ENCODE results near the gene DMD. TPM values are rescaled to one million over a fixed set of nuclear protein-coding genes. Genes with fewer than 3 reads are reported as not detected.
A peak's percentile ranks its signal among the peaks of the same experiment; 100 is the strongest.

DMD gene
- total RNA-seq, 1 donor from 2014 or later = 22.2 TPM

DNA sequence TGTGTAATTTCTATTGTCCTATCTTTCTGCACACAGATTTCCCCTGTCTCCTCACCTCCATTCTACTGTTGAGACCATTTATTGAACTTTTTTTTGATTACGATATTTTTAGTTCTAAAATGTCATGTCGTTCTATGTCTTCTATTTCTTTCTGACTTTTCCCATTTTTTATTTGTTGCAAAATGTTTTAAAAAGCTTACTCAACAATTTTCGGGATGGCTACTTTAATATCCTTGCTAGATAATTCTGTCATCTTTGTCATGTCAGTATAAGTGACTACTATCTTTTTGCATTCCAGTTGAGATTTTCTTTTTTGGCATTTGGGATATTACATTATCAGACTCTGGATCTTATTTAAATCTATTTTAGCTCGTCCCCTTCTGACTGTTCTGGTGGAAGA is 7.5 kb upstream of the DMD start:
- no peaks in the 10 kb centered on the region for H3K4me1 ChIP-seq (ENCODE audit: insufficient read depth, low read length)
- no peak overlapping the region for H3K9ac ChIP-seq (ENCODE audit: low read length)
- no peaks in the 10 kb centered on the region for H3K27me3 ChIP-seq (ENCODE audit: insufficient read depth, low read length)
- H3K27ac Mint-ChIP-seq (ENCODE audit: unreplicated experiment) = no peak overlapping the region
- no peak overlapping the region for H2AFZ ChIP-seq (ENCODE audit: low read depth, low read length)
- no peaks in the 10 kb centered on the region for H3K27me3 Mint-ChIP-seq (ENCODE audit: low read depth, unreplicated experiment)
- H3K36me3 ChIP-seq (ENCODE audit: insufficient read depth, low read length) = no peaks in the 10 kb centered on the region
- no peak overlapping the region for H3K4me3 Mint-ChIP-seq (ENCODE audit: unreplicated experiment)
- H3K36me3 Mint-ChIP-seq (ENCODE audit: low read depth, unreplicated experiment) = no peaks in the 10 kb centered on the region
- TF ChIP-seq EZH2 (IDR thresholded peaks at IDR 0.05; ENCODE audit: insufficient read depth, low read length) = no peak
- TF ChIP-seq, protein P1, sequence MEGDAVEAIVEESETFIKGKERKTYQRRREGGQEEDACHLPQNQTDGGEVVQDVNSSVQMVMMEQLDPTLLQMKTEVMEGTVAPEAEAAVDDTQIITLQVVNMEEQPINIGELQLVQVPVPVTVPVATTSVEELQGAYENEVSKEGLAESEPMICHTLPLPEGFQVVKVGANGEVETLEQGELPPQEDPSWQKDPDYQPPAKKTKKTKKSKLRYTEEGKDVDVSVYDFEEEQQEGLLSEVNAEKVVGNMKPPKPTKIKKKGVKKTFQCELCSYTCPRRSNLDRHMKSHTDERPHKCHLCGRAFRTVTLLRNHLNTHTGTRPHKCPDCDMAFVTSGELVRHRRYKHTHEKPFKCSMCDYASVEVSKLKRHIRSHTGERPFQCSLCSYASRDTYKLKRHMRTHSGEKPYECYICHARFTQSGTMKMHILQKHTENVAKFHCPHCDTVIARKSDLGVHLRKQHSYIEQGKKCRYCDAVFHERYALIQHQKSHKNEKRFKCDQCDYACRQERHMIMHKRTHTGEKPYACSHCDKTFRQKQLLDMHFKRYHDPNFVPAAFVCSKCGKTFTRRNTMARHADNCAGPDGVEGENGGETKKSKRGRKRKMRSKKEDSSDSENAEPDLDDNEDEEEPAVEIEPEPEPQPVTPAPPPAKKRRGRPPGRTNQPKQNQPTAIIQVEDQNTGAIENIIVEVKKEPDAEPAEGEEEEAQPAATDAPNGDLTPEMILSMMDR (IDR thresholded peaks at IDR 0.05; ENCODE audit: insufficient read depth, low read depth, low read length) = no peak
- H4K20me1 ChIP-seq (ENCODE audit: insufficient read depth, low read length) = no peaks in the 10 kb centered on the region
- H3K4me2 ChIP-seq (ENCODE audit: low read length) = no peak overlapping the region
- no peaks in the 10 kb centered on the region for H3K79me2 ChIP-seq (ENCODE audit: insufficient read depth, low read length)
- no peak for DNase-seq (ENCODE audit: low read depth)
- no peak overlapping the region for H3K27ac ChIP-seq (ENCODE audit: low read depth, low read length)
- no peaks in the 10 kb centered on the region for H3K9me3 ChIP-seq (ENCODE audit: insufficient read depth, low read depth, low read length)
- H3K4me1 Mint-ChIP-seq (ENCODE audit: low read depth, unreplicated experiment) = no peaks in the 10 kb centered on the region
- H3K9me3 Mint-ChIP-seq (ENCODE audit: unreplicated experiment) = no peaks in the 10 kb centered on the region
- peak; percentile 60 for FAIRE-seq
- H3K4me3 ChIP-seq (ENCODE audit: insufficient read depth, low read depth, low read length) = no peak overlapping the region

DNA sequence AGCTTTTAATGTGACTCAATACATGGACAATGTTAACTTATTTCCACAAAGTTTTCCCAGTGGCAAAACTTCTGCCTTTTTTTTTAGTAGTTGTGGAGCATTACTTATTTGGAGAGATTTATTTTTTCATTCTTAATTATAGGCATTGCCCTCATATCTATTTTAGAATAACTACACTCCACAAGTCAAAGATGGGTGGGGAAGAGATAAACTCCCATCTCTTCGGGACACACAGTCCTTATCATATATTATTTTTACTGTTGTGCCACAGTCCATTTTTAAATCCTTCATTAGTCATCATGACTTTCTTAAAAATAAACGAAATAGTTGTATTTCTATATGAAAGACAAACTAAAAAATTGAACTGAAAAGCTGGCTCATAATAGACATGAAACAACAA is 1.2 kb downstream of the DMD start:
- peak overlapping the region; percentile 57 for H3K4me3 ChIP-seq (ENCODE audit: insufficient read depth, low read depth, low read length)
- no peak overlapping the region for H3K27ac Mint-ChIP-seq (ENCODE audit: unreplicated experiment)
- peak overlapping the region; percentile 73 for H3K9ac ChIP-seq (ENCODE audit: low read length)
- H3K27me3 ChIP-seq (ENCODE audit: insufficient read depth, low read length) = no peaks in the 10 kb centered on the region
- H3K79me2 ChIP-seq (ENCODE audit: insufficient read depth, low read length) = no peaks in the 10 kb centered on the region
- FAIRE-seq (peak; percentile 73), DNase-seq (ENCODE audit: low read depth) (no peak)
- H3K4me1 ChIP-seq (ENCODE audit: insufficient read depth, low read length) = no peaks in the 10 kb centered on the region
- peak overlapping the region; percentile 91 for H3K4me3 Mint-ChIP-seq (ENCODE audit: unreplicated experiment)
- no peaks in the 10 kb centered on the region for H3K36me3 Mint-ChIP-seq (ENCODE audit: low read depth, unreplicated experiment)
- H3K4me2 ChIP-seq (ENCODE audit: low read length) = peak overlapping the region; percentile 38
- H3K27me3 Mint-ChIP-seq (ENCODE audit: low read depth, unreplicated experiment) = no peaks in the 10 kb centered on the region
- H3K4me1 Mint-ChIP-seq (ENCODE audit: low read depth, unreplicated experiment) = peaks cover 8% of the 10 kb centered on the region
- H2AFZ ChIP-seq (ENCODE audit: low read depth, low read length) = no peak overlapping the region
- TF ChIP-seq EZH2 (IDR thresholded peaks at IDR 0.05; ENCODE audit: insufficient read depth, low read length) = no peak
- TF ChIP-seq, protein P1 (IDR thresholded peaks at IDR 0.05; ENCODE audit: insufficient read depth, low read depth, low read length) = no peak
- no peaks in the 10 kb centered on the region for H3K9me3 Mint-ChIP-seq (ENCODE audit: unreplicated experiment)
- no peak overlapping the region for H3K27ac ChIP-seq (ENCODE audit: low read depth, low read length)
- H3K36me3 ChIP-seq (ENCODE audit: insufficient read depth, low read length) = no peaks in the 10 kb centered on the region
- no peaks in the 10 kb centered on the region for H3K9me3 ChIP-seq (ENCODE audit: insufficient read depth, low read depth, low read length)
- no peaks in the 10 kb centered on the region for H4K20me1 ChIP-seq (ENCODE audit: insufficient read depth, low read length)

DNA sequence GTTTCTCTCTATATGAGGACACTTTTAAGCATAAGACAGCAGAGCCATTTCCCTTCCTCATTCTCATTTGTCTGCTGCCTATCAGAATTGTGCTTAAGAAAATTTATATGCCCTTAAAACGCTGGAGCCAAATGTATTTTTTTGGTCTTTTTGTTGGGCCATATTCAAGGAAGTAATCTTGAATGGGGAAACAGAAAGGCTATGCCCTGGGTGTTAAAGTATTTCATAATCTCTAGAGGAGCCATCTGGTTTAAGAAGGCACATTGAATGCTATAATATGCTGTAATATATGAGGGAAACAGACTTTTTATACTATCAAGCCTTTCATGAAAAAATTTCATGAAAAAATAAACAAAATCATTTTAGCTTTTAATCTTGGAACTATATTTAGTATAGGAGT is 4.3 kb downstream of the DMD start:
- no peak overlapping the region for H3K27ac Mint-ChIP-seq (ENCODE audit: unreplicated experiment)

More for the DNA sequence above, 4.3 kb downstream of the DMD start:
- Histone ChIP-seq H3K27ac (ENCODE audit: low read depth, low read length) (no peak overlapping the region), H3K4me1 (ENCODE audit: insufficient read depth, low read length) (no peaks in the 10 kb centered on the region), H3K9me3 (ENCODE audit: insufficient read depth, low read depth, low read length) (no peaks in the 10 kb centered on the region), H4K20me1 (ENCODE audit: insufficient read depth, low read length) (no peaks in the 10 kb centered on the region), H3K4me2 (ENCODE audit: low read length) (no peak overlapping the region), H3K9ac (ENCODE audit: low read length) (no peak overlapping the region), H3K4me3 (ENCODE audit: insufficient read depth, low read depth, low read length) (no peak overlapping the region), H2AFZ (ENCODE audit: low read depth, low read length) (no peak overlapping the region), H3K27me3 (ENCODE audit: insufficient read depth, low read length) (no peaks in the 10 kb centered on the region), H3K79me2 (ENCODE audit: insufficient read depth, low read length) (no peaks in the 10 kb centered on the region), H3K36me3 (ENCODE audit: insufficient read depth, low read length) (no peaks in the 10 kb centered on the region)
- no peak for TF ChIP-seq EZH2 (IDR thresholded peaks at IDR 0.05; ENCODE audit: insufficient read depth, low read length)
- TF ChIP-seq, protein P1 (IDR thresholded peaks at IDR 0.05; ENCODE audit: insufficient read depth, low read depth, low read length) = no peak
- Mint-ChIP-seq H3K36me3 (ENCODE audit: low read depth, unreplicated experiment) (no peaks in the 10 kb centered on the region), H3K4me3 (ENCODE audit: unreplicated experiment) (no peak overlapping the region), H3K9me3 (ENCODE audit: unreplicated experiment) (no peaks in the 10 kb centered on the region), H3K4me1 (ENCODE audit: low read depth, unreplicated experiment) (peaks cover 8% of the 10 kb centered on the region), H3K27me3 (ENCODE audit: low read depth, unreplicated experiment) (no peaks in the 10 kb centered on the region)
- no peak for DNase-seq (ENCODE audit: low read depth)
- FAIRE-seq = no peak

All from astrocyte (in vitro differentiated cells and primary cell).